Stimulated activated CD8-positive, alpha-beta memory T cell treated with anti-CD3 and anti-CD28 coated beads, Interleukin-15, amount 100 ng/mL, for 24 hours (primary cell): Measurements from ENCODE around the gene TGIF2.

Experiments used
- DNase-seq: peaks from one replicate; pipeline ENCODE4 v3.0.0-alpha.2; 2020; ENCODE audit warnings: low read depth

The TGIF2 gene

GRCh38 chr20:36573103-36573797, at the start of gene TGIF2:
TGIF2 (plus strand) TSS chr20:36573597; CDS start chr20:36578775, 5,178 bp downstream.
- DNase-seq = peak; percentile 75

- DNase-seq = no peak
Measured at GRCh38 chr20:36525620-36526365, 47.6 kb upstream of the TGIF2 start.

GRCh38 chr20:36526521-36527011, 46.8 kb upstream of the TGIF2 start:
- DNase-seq = no peak

- no peak for DNase-seq
Measured at GRCh38 chr20:36527331-36528125, 45.9 kb upstream of the TGIF2 start.

- DNase-seq = no peak
Measured at GRCh38 chr20:36528176-36528874, 45.1 kb upstream of the TGIF2 start.

DNA sequence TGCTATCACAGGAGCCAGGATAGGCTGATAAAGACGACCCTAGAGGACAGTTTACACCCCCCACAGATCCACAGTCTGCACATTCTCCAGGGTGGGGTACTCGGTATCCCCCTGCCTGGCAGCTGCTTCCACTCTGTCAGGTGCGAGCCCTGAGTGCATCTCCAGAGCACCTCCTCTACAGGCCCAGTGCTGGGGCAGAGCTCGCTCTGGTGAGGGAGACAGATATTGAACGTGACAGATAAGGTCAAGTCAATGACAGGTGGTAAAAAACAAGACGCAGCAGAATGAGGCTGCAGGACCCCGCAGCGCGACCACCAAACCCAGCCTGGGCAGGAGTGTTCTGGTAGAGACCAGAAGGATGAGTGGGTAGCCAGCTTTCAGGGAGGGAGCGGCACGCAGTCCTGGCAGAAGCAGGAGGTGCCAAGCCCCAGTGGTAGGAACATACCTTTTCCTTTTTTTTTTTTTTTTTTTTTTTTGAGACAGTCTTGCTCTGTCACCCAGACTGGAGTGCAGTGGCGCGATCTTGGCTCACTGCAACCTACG, 44.5 kb upstream of the TGIF2 start:
- no peak for DNase-seq

- no peak for DNase-seq
Measured at GRCh38 chr20:36532388-36532787, 41.0 kb upstream of the TGIF2 start.

GRCh38 chr20:36532822-36533221, 40.6 kb upstream of the TGIF2 start:
- no peak for DNase-seq

- no peak for DNase-seq
Measured at GRCh38 chr20:36538026-36538722, 35.2 kb upstream of the TGIF2 start.

DNA sequence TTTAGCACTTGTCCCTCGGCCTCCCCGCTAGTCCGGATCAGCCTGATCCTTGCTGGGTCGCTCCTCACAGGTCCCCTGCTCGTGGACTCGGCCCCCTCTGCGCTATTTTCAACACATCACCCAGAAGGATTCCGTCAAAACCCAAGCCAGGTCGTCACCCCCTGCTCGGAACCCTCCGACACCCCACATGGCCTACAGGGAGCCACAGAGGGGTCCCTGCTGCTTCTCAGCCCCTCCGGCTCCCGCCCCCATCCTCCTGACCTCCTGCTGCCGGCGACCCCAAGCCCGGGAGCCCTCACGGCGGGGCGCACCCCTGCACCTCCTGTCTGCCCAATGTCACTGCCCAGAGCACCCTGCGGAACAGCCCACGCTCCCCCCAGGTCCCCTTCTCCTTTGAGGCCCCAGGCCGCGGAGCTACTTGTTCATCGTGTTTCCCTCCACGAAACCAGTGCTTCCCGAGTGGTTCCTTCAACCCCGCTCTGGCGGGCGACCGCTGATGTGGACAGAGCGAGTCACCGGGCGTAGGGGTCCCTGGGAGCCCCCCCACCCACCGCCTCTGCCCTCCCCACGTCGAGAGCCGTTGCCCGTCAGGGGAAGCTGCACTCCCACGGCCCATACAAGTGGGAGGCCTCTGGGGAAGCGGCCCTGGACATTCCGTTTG, 32.7 kb upstream of the TGIF2 start:
- DNase-seq = no peak

- no peak for DNase-seq
Measured at GRCh38 chr20:36541227-36541767, 32.1 kb upstream of the TGIF2 start, which contains the start of gene MYL9. MYL9 (plus strand) TSS chr20:36541519; CDS start chr20:36544885, 3,366 bp downstream.

DNA sequence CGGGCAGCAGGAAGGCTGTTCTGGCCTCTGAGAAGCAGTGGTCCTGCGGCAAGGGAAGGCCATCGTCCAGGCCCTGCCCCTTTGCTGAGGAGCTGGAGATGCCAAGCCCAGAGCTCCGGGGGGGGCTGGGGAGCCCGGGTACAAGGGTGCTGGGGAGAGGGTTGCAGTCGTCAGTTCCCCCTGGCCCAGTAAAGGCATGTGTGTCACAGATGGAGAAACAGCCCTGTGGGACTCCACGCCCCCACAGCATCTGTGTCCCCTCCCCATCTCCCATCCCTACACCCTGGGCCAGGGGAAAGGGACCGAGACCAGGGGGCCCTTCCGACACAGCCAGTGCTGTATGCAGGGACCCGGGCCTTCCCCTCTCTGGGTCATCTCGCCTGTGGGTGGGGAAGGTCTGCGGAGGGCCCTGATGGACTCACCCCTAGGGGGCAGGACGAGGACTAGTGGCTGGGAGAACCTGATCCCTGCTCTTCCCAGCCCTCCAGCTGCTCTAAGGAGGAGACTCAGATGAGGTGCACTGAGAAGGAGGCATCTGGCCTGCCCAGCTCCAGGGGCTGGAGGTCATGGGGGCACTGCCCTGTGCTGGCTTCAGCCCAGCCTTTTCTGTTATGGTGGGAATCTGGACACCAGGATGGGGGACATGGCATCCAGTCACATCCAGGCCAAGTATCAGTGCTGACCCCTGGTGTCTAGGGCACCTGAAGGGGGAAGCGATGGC, 31.5 kb upstream of the TGIF2 start:
- no peak for DNase-seq

- no peak for DNase-seq
Measured at GRCh38 chr20:36542516-36543183, 30.7 kb upstream of the TGIF2 start.

GRCh38 chr20:36543184-36544133, 29.9 kb upstream of the TGIF2 start:
- DNase-seq = no peak

GRCh38 chr20:36544134-36545018, 29.0 kb upstream of the TGIF2 start:
- DNase-seq = no peak

- no peak for DNase-seq
Measured at GRCh38 chr20:36546111-36546736, 27.2 kb upstream of the TGIF2 start.
